ENCODE data around the gene PCDHA12. TPM values are rescaled to one million over a fixed set of nuclear protein-coding genes. Genes with fewer than 3 reads are reported as not detected.
A peak's percentile ranks its signal among the peaks of the same experiment; 100 is the strongest.
"Not testable (repeated sequence)": the region's sequence is repeated elsewhere in the genome, so short reads cannot be mapped to it uniquely, and the experiment has no call there.

The PCDHA12 gene
- total RNA-seq, 1 donor from 2014 or later: not detected

DNA sequence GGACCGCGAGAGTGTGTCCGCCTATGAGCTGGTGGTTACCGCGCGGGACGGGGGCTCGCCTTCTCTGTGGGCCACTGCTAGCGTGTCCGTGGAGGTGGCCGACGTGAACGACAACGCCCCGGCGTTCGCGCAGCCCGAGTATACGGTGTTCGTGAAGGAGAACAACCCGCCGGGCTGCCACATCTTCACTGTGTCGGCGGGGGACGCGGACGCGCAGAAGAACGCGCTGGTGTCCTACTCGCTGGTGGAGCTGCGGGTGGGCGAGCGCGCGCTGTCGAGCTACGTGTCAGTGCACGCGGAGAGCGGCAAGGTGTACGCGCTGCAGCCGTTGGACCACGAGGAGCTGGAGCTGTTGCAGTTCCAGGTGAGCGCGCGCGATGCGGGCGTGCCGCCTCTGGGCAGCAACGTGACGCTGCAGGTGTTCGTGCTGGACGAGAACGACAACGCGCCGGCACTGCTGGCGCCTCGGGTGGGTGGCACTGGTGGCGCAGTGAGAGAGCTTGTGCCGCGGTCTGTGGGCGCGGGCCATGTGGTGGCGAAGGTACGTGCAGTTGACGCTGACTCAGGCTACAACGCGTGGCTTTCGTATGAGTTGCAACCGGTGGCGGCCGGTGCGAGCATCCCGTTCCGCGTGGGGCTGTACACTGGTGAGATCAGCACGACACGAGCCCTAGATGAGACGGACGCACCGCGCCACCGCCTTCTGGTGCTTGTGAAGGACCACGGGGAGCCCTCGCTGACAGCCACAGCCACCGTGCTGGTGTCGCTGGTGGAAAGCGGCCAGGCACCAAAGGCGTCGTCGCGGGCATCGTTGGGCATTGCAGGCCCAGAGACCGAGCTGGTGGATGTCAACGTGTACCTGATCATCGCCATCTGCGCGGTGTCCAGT lies 39.2 kb upstream of the PCDHA12 start:
- no peak for DNase-seq (ENCODE audit: low read depth)
- H3K4me3 ChIP-seq (ENCODE audit: low read depth, low read length): no peak overlapping the region
- TF ChIP-seq, protein P1, sequence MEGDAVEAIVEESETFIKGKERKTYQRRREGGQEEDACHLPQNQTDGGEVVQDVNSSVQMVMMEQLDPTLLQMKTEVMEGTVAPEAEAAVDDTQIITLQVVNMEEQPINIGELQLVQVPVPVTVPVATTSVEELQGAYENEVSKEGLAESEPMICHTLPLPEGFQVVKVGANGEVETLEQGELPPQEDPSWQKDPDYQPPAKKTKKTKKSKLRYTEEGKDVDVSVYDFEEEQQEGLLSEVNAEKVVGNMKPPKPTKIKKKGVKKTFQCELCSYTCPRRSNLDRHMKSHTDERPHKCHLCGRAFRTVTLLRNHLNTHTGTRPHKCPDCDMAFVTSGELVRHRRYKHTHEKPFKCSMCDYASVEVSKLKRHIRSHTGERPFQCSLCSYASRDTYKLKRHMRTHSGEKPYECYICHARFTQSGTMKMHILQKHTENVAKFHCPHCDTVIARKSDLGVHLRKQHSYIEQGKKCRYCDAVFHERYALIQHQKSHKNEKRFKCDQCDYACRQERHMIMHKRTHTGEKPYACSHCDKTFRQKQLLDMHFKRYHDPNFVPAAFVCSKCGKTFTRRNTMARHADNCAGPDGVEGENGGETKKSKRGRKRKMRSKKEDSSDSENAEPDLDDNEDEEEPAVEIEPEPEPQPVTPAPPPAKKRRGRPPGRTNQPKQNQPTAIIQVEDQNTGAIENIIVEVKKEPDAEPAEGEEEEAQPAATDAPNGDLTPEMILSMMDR (conservative IDR thresholded peaks at IDR 0.05; ENCODE audit: low read depth, low read length): no peak

DNA sequence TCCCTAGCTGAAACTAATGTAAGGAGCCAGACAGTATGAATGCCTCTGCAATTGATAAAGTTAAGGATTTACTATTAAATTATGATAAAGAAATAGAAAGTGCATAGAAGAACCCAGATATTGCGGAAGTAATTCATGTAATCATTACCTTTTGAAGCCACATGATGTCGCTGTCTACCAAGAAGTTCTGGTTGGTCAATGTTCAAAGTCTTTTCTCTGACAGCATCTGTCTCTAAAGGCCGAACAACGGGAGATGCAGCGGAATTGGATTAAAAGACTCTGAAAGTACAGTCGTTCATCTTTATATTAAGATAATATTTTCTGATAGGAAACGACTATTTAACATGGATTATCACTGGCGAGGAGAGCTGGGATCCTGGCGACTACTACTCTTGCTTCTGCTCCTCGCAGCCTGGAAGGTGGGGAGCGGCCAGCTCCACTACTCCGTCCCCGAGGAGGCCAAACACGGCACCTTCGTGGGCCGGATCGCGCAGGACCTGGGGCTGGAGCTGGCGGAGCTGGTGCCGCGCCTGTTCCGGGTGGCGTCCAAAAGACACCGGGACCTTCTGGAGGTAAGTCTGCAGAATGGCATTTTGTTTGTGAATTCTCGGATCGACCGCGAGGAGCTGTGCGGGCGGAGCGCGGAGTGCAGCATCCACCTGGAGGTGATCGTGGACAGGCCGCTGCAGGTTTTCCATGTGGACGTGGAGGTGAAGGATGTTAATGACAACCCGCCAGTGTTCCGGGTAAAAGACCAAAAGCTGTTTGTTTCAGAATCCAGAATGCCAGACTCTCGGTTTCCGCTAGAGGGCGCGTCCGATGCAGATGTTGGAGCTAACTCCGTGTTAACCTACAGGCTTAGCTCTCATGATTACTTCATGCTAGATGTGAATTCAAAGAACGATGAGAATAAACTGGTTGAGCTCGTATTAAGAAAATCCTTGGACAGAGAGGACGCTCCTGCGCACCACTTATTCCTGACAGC lies 33.8 kb upstream of the PCDHA12 start, which contains the start of gene PCDHA8:
TSS of gene PCDHA8 (plus strand) at position 210 of the 985 bp plus-strand sequence. CDS start at position 345, 135 bp downstream.
- TF ChIP-seq, protein P1 (conservative IDR thresholded peaks at IDR 0.05; ENCODE audit: low read depth, low read length): peak; percentile 40
- no peak for DNase-seq (ENCODE audit: low read depth)
- H3K4me3 ChIP-seq (ENCODE audit: low read depth, low read length): peak within 1 kb of the TSS; percentile 13

DNA sequence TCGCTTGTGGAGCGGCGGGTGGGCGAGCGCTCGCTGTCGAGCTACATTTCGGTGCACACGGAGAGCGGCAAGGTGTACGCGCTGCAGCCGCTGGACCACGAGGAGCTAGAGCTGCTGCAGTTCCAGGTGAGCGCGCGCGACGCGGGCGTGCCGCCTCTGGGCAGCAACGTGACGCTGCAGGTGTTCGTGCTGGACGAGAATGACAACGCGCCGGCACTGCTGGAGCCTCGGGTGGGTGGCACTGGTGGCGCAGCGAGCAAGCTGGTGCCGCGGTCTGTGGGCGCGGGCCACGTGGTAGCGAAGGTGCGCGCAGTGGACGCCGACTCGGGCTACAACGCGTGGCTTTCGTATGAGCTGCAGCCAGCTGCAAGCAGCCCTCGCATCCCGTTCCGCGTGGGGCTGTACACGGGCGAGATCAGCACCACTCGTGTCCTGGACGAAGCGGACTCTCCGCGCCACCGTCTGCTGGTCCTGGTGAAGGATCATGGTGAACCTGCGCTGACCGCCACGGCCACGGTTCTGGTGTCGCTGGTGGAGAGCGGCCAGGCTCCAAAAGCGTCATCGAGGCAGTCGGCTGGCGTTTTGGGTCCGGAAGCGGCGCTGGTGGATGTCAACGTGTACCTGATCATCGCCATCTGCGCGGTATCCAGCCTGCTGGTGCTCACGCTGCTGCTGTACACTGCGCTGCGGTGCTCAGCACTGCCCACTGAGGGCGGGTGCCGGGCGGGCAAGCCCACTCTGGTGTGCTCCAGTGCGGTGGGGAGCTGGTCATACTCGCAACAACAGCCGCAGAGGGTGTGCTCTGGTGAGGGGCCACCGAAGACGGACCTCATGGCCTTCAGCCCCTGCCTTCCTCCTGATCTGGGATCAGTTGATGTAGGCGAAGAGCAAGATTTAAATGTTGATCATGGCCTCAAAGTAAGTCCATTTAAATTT lies 32.0 kb upstream of the PCDHA12 start:
- no peak overlapping the region for H3K4me3 ChIP-seq (ENCODE audit: low read depth, low read length)
- DNase-seq (ENCODE audit: low read depth): no peak
- TF ChIP-seq, protein P1 (conservative IDR thresholded peaks at IDR 0.05; ENCODE audit: low read depth, low read length): no peak

DNA sequence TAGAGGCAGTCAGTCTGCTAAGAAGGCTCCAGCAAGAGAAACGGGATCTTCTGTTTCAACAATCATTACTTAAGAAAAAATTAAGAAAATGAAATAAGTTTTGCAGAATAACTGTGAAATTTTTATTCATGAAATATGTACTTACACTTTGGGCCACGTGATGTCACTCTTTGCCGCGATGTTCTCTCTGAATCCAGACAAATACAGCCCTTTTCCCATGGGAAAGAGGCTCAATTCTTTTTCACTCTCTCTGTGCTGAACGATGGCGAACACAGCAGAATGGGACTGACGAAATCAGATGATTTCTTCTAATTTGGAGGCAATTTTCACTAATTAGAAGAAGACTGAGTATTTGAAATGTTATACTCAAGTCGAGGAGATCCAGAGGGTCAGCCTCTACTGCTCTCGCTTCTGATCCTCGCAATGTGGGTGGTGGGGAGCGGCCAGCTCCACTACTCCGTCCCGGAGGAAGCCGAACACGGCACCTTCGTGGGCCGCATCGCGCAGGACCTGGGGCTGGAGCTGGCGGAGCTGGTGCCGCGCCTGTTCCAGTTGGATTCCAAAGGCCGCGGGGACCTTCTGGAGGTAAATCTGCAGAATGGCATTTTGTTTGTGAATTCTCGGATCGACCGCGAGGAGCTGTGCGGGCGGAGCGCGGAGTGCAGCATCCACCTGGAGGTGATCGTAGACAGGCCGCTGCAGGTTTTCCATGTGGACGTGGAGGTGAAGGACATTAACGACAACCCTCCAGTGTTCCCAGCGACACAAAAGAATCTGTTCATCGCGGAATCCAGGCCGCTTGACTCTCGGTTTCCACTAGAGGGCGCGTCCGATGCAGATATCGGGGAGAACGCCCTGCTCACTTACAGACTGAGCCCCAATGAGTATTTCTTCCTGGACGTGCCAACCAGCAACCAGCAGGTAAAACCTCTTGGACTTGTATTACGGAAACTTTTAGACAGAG lies 26.7 kb upstream of the PCDHA12 start, which contains the start of gene PCDHA9:
TSS of gene PCDHA9 (plus strand) at position 244 of the 964 bp plus-strand sequence. CDS start at position 358, 114 bp downstream.
- DNase-seq (ENCODE audit: low read depth); H3K4me3 ChIP-seq (ENCODE audit: low read depth, low read length): not testable (repeated sequence)

DNA sequence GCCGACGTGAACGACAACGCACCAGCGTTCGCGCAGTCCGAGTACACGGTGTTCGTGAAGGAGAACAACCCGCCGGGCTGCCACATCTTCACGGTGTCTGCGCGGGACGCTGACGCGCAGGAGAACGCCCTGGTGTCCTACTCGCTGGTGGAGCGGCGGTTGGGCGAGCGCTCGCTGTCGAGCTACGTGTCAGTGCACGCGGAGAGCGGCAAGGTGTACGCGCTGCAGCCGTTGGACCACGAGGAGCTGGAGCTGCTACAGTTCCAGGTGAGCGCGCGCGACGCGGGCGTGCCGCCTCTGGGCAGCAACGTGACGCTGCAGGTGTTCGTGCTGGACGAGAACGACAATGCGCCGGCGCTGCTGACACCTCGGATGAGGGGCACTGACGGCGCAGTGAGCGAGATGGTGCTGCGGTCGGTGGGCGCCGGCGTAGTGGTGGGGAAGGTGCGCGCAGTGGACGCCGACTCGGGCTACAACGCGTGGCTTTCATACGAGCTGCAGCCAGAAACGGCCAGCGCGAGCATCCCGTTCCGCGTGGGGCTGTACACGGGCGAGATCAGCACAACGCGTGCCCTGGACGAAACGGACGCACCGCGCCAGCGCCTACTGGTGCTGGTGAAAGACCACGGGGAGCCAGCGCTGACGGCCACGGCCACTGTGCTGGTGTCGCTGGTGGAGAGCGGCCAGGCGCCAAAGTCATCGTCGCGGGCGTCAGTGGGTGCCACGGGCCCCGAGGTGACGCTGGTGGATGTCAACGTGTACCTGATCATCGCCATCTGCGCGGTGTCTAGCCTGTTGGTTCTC lies 25.1 kb upstream of the PCDHA12 start:
- not testable (repeated sequence) for H3K4me3 ChIP-seq (ENCODE audit: low read depth, low read length); DNase-seq (ENCODE audit: low read depth)

DNA sequence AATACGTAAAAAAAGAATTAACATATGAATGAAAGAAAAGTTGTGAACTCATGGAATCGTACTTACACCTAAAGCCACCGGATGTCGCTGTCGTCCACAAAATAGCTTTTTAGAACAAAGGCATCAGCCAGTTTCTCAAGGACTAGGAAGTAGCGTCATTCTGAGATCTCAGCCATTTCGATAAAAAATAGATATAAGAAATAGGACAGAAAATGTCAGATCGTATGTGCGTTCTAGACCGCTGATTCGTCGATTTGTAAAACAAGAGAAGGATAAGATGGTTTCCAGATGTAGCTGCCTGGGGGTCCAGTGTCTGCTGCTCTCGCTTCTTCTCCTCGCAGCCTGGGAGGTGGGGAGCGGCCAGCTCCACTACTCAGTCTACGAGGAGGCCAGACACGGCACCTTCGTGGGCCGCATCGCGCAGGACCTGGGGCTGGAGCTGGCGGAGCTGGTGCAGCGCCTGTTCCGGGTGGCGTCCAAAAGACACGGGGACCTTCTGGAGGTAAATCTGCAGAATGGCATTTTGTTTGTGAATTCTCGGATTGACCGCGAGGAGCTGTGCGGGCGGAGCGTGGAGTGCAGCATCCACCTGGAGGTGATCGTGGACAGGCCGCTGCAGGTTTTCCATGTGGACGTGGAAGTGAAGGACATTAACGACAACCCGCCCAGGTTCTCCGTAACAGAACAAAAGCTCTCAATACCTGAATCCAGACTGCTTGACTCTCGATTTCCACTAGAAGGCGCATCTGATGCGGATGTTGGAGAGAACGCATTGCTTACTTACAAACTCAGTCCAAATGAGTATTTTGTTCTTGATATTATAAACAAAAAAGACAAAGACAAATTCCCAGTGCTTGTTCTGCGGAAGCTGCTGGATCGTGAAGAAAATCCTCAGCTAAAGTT lies 19.1 kb upstream of the PCDHA12 start, which contains the start of gene PCDHA10:
TSS of gene PCDHA10 (plus strand) at position 126 of the 903 bp plus-strand sequence. CDS start at position 278, 152 bp downstream.
- TF ChIP-seq, protein P1 (conservative IDR thresholded peaks at IDR 0.05; ENCODE audit: low read depth, low read length): peak; percentile 39
- peak within 1 kb of the TSS; percentile 44 for H3K4me3 ChIP-seq (ENCODE audit: low read depth, low read length)

More for the DNA sequence above, 19.1 kb upstream of the PCDHA12 start, which contains the start of gene PCDHA10:
- DNase-seq (ENCODE audit: low read depth): no peak

Measured in epithelial cell of proximal tubule (primary cell).